ENCODE data around the gene TBX4. TPM values are rescaled to one million over a fixed set of nuclear protein-coding genes. Genes with fewer than 3 reads are reported as not detected.
"Not testable (repeated sequence)": the region's sequence is repeated elsewhere in the genome, so short reads cannot be mapped to it uniquely, and the experiment has no call there.

TBX4 gene
- total and polyA plus RNA-seq, 12 donors, result 0.03 TPM; not detected in 11

DNA sequence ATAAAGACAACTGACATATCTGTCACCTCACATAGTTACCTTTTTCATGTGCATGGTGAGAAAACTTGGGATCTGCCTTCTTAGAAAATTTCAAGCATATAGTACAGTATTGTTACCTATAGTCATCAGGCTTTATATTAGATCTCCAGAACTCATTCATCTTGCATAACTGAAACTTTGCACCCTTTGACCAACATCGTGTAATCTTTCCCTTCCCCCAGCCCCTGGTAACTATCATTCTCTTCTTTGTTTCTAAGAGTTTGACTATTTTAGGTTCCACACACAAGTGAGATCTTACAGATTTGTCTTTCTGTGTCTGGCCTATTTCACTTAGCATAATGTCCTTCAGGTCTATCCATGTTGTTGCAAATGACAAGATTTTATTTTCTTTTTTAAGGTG is 22.9 kb upstream of the TBX4 start:
- Histone ChIP-seq H3K9me3 (no peaks in the 10 kb centered on the region), H3K4me1 (no peaks in the 10 kb centered on the region), H3K27ac (no peak overlapping the region), H3K36me3 (no peaks in the 10 kb centered on the region), H3K4me3 (no peak overlapping the region), H3K27me3 (peaks cover 0 to 44% (median 25%) of the 10 kb centered on the region in 7 donors)
- intact Hi-C loops (cut with DNase I), result loop anchor here in 2 of 10 donors (5.0 to 10.0 kb wide), 2 partner anchors 56 to 423 kb away; no protein-coding TSS in a partner anchor
- 55 to 59% methylated on average over 1 of the region's 1 CpG for WGBS, 2 donors
- TF ChIP-seq, protein P1, sequence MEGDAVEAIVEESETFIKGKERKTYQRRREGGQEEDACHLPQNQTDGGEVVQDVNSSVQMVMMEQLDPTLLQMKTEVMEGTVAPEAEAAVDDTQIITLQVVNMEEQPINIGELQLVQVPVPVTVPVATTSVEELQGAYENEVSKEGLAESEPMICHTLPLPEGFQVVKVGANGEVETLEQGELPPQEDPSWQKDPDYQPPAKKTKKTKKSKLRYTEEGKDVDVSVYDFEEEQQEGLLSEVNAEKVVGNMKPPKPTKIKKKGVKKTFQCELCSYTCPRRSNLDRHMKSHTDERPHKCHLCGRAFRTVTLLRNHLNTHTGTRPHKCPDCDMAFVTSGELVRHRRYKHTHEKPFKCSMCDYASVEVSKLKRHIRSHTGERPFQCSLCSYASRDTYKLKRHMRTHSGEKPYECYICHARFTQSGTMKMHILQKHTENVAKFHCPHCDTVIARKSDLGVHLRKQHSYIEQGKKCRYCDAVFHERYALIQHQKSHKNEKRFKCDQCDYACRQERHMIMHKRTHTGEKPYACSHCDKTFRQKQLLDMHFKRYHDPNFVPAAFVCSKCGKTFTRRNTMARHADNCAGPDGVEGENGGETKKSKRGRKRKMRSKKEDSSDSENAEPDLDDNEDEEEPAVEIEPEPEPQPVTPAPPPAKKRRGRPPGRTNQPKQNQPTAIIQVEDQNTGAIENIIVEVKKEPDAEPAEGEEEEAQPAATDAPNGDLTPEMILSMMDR (IDR thresholded peaks at IDR 0.05), result no peak
- ATAC-seq (no peak), DNase-seq (no peak)

DNA sequence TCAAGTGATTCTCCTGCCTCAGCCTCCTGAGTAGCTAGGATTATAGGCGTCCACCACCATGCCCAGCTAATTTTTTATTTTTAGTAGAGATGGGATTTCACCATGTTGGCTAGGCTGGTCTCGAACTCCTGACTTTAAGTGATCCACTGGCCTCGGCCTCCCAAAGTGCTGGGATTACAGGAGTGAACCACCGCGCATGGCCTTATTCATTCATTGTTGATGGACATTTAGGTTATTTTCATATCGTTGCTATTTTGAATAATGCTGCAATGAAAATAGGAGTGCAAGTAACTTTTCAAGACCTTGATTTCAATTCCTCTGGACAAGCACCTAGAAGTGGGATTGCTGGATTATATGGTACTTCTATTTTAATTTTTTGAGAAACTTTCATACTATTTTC is 22.4 kb upstream of the TBX4 start:
- intact Hi-C loops (cut with DNase I), result loop anchor here in 3 of 10 donors (5.0 to 10.0 kb wide), 4 partner anchors 55 to 422 kb away; no protein-coding TSS in a partner anchor
- DNase-seq, H3K27ac ChIP-seq, H3K4me1 ChIP-seq, H3K9me3 ChIP-seq, H3K36me3 ChIP-seq, H3K4me3 ChIP-seq, ATAC-seq: not testable (repeated sequence)
- peaks cover 0 to 38% (median 21%) of the 10 kb centered on the region in 7 donors for H3K27me3 ChIP-seq
- WGBS, 2 donors, result 93% methylated on average over 6 of the region's 6 CpGs

DNA sequence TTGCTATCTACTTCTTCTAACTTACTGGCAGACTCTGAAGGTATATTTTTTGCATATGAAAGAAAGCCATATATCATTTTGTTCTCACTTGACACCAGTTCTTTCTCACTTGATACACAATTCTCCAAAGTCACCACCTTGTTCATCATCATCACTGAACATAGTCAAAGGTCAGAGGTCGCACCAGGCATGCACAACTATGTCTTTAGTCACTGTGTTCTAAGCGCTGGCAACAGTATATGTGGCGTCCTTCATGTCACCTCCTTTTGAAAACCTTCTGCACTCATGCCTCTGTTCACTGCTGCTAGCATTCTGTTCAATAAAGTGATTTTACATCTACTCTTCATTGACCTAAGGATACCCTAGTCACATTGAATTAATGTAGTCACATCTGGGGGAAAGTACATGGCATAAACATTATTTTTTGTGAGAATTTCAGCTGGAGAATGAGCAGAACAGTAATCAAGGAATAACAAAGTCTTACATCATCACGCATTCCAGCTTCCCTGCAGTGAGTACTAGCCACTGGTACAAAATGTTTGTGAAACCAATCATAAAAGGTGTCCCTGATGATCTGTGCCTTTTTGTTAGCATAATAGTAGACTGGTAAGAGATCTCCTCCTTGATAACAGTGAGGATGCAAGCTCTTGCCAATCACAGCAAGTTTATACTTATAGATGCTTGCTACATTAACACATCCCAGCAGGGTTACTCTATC is 20.5 kb upstream of the TBX4 start:
- ATAC-seq, result no peak
- no peak for DNase-seq
- no peak overlapping the region for H3K27ac ChIP-seq
- WGBS, 2 donors, result 70 to 73% methylated on average over 4 of the region's 4 CpGs
- no peak overlapping the region for H3K4me3 ChIP-seq
- H3K9me3 ChIP-seq, result peaks cover 0 to 23% (median 14%) of the 10 kb centered on the region in 11 donors
- no peaks in the 10 kb centered on the region for H3K36me3 ChIP-seq
- intact Hi-C loops (cut with DNase I), result loop anchor here in 2 of 10 donors (10.0 kb wide), 2 partner anchors 103 to 113 kb away; no protein-coding TSS in a partner anchor
- TF ChIP-seq, protein P1 (IDR thresholded peaks at IDR 0.05), result no peak
- no peaks in the 10 kb centered on the region for H3K4me1 ChIP-seq
- H3K27me3 ChIP-seq, result peaks cover 0 to 27% (median 7%) of the 10 kb centered on the region in 7 donors

DNA sequence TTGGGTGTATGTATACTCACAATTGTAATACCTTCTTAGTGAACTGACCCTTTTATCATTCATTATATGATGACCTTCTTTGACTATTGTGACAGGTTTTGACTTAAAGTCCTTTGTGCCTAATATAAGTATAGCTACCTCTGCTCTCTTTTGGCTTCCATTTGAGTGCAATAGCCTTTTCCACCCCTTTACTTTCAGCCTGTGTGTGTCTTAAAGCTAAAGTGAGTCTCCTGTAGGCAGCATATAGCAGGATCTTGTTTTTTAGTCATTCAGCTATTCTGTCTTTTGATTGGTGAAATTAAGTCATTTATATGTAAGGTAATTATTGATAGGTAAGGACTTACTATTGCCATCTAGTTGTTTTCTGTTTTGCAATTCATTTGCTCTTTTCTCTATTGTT is 15.9 kb upstream of the TBX4 start:
- H3K27ac ChIP-seq, result no peak overlapping the region
- H3K4me3 ChIP-seq, result no peak overlapping the region
- no peaks in the 10 kb centered on the region for H3K4me1 ChIP-seq
- peaks cover 0 to 38% (median 15%) of the 10 kb centered on the region in 11 donors for H3K9me3 ChIP-seq
- peaks cover 0 to 28% (median 21%) of the 10 kb centered on the region in 7 donors for H3K27me3 ChIP-seq
- no peak for ATAC-seq
- intact Hi-C loops (cut with DNase I), result loop anchor here in 2 of 10 donors (10.0 kb wide), 2 partner anchors 99 to 109 kb away; no protein-coding TSS in a partner anchor
- TF ChIP-seq, protein P1 (IDR thresholded peaks at IDR 0.05), result no peak
- no peak for DNase-seq
- no peaks in the 10 kb centered on the region for H3K36me3 ChIP-seq

Measured in heart right ventricle (tissue), 16 donors.